HEK293T (cell line): ENCODE measurements around the gene RAD51D.

Experiments used
- ARNT ChIP-seq: fragments of 450-650 bp; IDR thresholded peaks from 2 replicates; pipeline ENCODE4 v1.6.1; 2017; ENCODE audit warnings: mild to moderate bottlenecking
- BHLHE40 ChIP-seq: fragments of 450-650 bp; IDR thresholded peaks from 2 replicates; pipeline ENCODE4 v1.6.1; 2016; ENCODE audit warnings: mild to moderate bottlenecking, moderate library complexity, borderline replicate concordance
- CTBP1 ChIP-seq: fragments of 450-650 bp; IDR thresholded peaks from 2 replicates; pipeline ENCODE4 v1.6.1; 2016; ENCODE audit warnings: borderline replicate concordance
- ELF4 ChIP-seq: fragments of 450-650 bp; IDR thresholded peaks from 2 replicates; pipeline ENCODE4 v1.6.1; 2017; ENCODE audit warnings: antibody characterized with exemption
- FOXA1 ChIP-seq: fragments of 450-650 bp; IDR thresholded peaks from 2 replicates; pipeline ENCODE4 v1.6.1; 2016; ENCODE audit warnings: mild to moderate bottlenecking
- FOXK2 ChIP-seq: fragments of 450-650 bp; IDR thresholded peaks from 2 replicates; pipeline ENCODE4 v1.6.1; 2016; ENCODE audit warnings: mild to moderate bottlenecking
- FOXM1 ChIP-seq: fragments of 450-650 bp; IDR thresholded peaks from 2 replicates; pipeline ENCODE4 v1.6.1; 2017; ENCODE audit warnings: mild to moderate bottlenecking, borderline replicate concordance
- HDGF ChIP-seq: fragments of 450-650 bp; IDR thresholded peaks from 2 replicates; pipeline ENCODE4 v1.6.1; 2017; ENCODE audit warnings: antibody characterized with exemption, borderline replicate concordance
- L3MBTL2 ChIP-seq: fragments of 450-650 bp; conservative IDR thresholded peaks from 2 replicates; pipeline ENCODE4 v1.6.1; 2016; ENCODE audit warnings: mild to moderate bottlenecking
- NFRKB ChIP-seq: fragments of 450-650 bp; IDR thresholded peaks from 2 replicates; pipeline ENCODE4 v1.6.1; 2016; ENCODE audit warnings: mild to moderate bottlenecking, moderate library complexity
- SP1 ChIP-seq: fragments of 450-650 bp; IDR thresholded peaks from 2 replicates; pipeline ENCODE4 v1.6.1; 2017

GRCh38 chr17:35117984-35118383 is 1.7 kb downstream of the RAD51D start:
- TF ChIP-seq BHLHE40 (no peak), NFRKB (no peak), SP1 (no peak), ARNT (no peak), L3MBTL2 (no peak), CTBP1 (no peak), FOXK2 (no peak), HDGF (no peak), FOXA1 (no peak), FOXM1 (no peak), ELF4 (no peak)
